ENCODE results near the gene C3orf18. TPM values are rescaled to one million over a fixed set of nuclear protein-coding genes. Genes with fewer than 3 reads are reported as not detected.
A peak's percentile ranks its signal among the peaks of the same experiment; 100 is the strongest.

The C3orf18 gene
- total and polyA plus RNA-seq, 9 of the 15 experiments (the other 6 are each of a cell fraction or from before 2014, with no cell fraction given) = 0.01 to 2.3 (median 0.94) TPM

- peak in 1 of 2 experiments; percentile 61; a peak in 2 of 4 replicates for TF ChIP-seq UBTF (IDR thresholded peaks at IDR 0.05; ENCODE audit: borderline replicate concordance in 1 of 2, low read depth in 2 of 2, low read length in 2 of 2)
- TF ChIP-seq SMAD4 (CRISPR knock-in tag; conservative IDR thresholded peaks at IDR 0.05) = peak; percentile 94
- no peak for TF ChIP-seq KLF10 (CRISPR knock-in tag; IDR thresholded peaks at IDR 0.05)
- no peak for TF ChIP-seq HMG20B (CRISPR knock-in tag; IDR thresholded peaks at IDR 0.05)
- no peak for TF ChIP-seq BRD4 (IDR thresholded peaks at IDR 0.05)
- peak; percentile 70 for TF ChIP-seq MEIS2 (IDR thresholded peaks at IDR 0.05; ENCODE audit: partially characterized antibody)
- peak; percentile 45; the same call in 1 of the 2 replicates for TF ChIP-seq CREM (IDR thresholded peaks at IDR 0.05; ENCODE audit: low read depth)
- TF ChIP-seq THRB (CRISPR knock-in tag; conservative IDR thresholded peaks at IDR 0.05) = no peak
- TF ChIP-seq XRCC5 (IDR thresholded peaks at IDR 0.05; ENCODE audit: low read depth, low read length) = no peak
- TF ChIP-seq ZNF23 (CRISPR knock-in tag; IDR thresholded peaks at IDR 0.05) = no peak
- no peak; the same call in 1 of the 2 replicates for TF ChIP-seq ZNF707 (CRISPR knock-in tag; conservative IDR thresholded peaks at IDR 0.05)
- TF ChIP-seq, protein P1, sequence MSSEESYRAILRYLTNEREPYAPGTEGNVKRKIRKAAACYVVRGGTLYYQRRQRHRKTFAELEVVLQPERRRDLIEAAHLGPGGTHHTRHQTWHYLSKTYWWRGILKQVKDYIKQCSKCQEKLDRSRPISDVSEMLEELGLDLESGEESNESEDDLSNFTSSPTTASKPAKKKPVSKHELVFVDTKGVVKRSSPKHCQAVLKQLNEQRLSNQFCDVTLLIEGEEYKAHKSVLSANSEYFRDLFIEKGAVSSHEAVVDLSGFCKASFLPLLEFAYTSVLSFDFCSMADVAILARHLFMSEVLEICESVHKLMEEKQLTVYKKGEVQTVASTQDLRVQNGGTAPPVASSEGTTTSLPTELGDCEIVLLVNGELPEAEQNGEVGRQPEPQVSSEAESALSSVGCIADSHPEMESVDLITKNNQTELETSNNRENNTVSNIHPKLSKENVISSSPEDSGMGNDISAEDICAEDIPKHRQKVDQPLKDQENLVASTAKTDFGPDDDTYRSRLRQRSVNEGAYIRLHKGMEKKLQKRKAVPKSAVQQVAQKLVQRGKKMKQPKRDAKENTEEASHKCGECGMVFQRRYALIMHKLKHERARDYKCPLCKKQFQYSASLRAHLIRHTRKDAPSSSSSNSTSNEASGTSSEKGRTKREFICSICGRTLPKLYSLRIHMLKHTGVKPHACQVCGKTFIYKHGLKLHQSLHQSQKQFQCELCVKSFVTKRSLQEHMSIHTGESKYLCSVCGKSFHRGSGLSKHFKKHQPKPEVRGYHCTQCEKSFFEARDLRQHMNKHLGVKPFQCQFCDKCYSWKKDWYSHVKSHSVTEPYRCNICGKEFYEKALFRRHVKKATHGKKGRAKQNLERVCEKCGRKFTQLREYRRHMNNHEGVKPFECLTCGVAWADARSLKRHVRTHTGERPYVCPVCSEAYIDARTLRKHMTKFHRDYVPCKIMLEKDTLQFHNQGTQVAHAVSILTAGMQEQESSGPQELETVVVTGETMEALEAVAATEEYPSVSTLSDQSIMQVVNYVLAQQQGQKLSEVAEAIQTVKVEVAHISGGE (CRISPR knock-in tag; IDR thresholded peaks at IDR 0.05) = peak in 1 of 3 experiments; percentile 26; a peak in 1 of 6 replicates
- TF ChIP-seq PML (IDR thresholded peaks at IDR 0.05; ENCODE audit: low read length) = no peak
- TF ChIP-seq CC2D1A (IDR thresholded peaks at IDR 0.05) = peak; percentile 100
- TF ChIP-seq KDM1A (IDR thresholded peaks at IDR 0.05) = no peak
- TF ChIP-seq ELF2 (CRISPR knock-in tag; IDR thresholded peaks at IDR 0.05) = peak; percentile 39; the same call in 1 of the 2 replicates
- no peak for TF ChIP-seq SAFB2 (IDR thresholded peaks at IDR 0.05; ENCODE audit: borderline replicate concordance, low read depth, low read length, severe bottlenecking)
- TF ChIP-seq SIX5 (IDR thresholded peaks at IDR 0.05; ENCODE audit: borderline replicate concordance in 1 of 2, insufficient read depth in 1 of 2, low read depth in 1 of 2, low read length in 2 of 2) = no peak
- no peak for TF ChIP-seq ATF1 (CRISPR knock-in tag; IDR thresholded peaks at IDR 0.05)
- no peak for TF ChIP-seq ATF1 (tag; IDR thresholded peaks at IDR 0.05)
- TF ChIP-seq ZNF586 (CRISPR knock-in tag; conservative IDR thresholded peaks at IDR 0.05) = peak; percentile 48; the same call in 1 of the 2 replicates
- no peak for TF ChIP-seq ZNF583 (CRISPR knock-in tag; IDR thresholded peaks at IDR 0.05)
- TF ChIP-seq SRSF9 (IDR thresholded peaks at IDR 0.05; ENCODE audit: borderline replicate concordance, low read depth, low read length) = no peak
These were observed 33.5 kb upstream of the C3orf18 start (continued) for GRCh38 chr3:50600841-50601591.
